Tibial nerve (tissue), 4 donors: Measurements from ENCODE around the gene LAIR1. TPM values are rescaled to one million over a fixed set of nuclear protein-coding genes. Genes with fewer than 3 reads are reported as not detected.
"Not testable (repeated sequence)": the region's sequence is repeated elsewhere in the genome, so short reads cannot be mapped to it uniquely, and the experiment has no call there.

ENCODE experiments used
- DNase-seq, 2 donors: peaks; one replicate each; pipeline ENCODE4 v3.0.0-alpha.2; 2019; ENCODE audit warnings: low spot score in 2 of 2
- H3K27ac ChIP-seq, 4 donors: fragments of 200-600 bp; sonication (generic) in 3 of 4; one replicate each; pipeline ENCODE4 v1.5.1; 2017 to 2019; ENCODE audit warnings: mild to moderate bottlenecking in 1 of 4
- H3K27me3 ChIP-seq, 2 donors: fragments of 200-600 bp; sonication (generic) in 1 of 2; one replicate each; pipeline versions ENCODE4 v1.5.1 to v1.6.0; 2017 to 2019
- H3K36me3 ChIP-seq, 3 donors: fragments of 200-600 bp; sonication (generic); one replicate each; pipeline ENCODE4 v1.5.1; 2018 to 2019
- H3K4me1 ChIP-seq, 4 donors: fragments of 200-600 bp; sonication (generic) in 3 of 4; one replicate each; pipeline ENCODE4 v1.5.1; 2017 to 2019
- H3K4me3 ChIP-seq, 4 donors: fragments of 200-600 bp; sonication (generic) in 3 of 4; one replicate each; pipeline ENCODE4 v1.5.1; 2017 to 2019; ENCODE audit warnings: mild to moderate bottlenecking in 1 of 4, moderate library complexity in 1 of 4
- H3K9me3 ChIP-seq, 4 donors: fragments of 200-600 bp; sonication (generic) in 3 of 4; one replicate each; pipeline ENCODE4 v1.5.1; 2017 to 2019
- EP300 ChIP-seq, 2 donors: sonication (generic); formaldehyde crosslinking; IDR thresholded peaks; one replicate each; pipeline ENCODE4 v1.6.1; 2017; ENCODE audit warnings: antibody characterized with exemption in 2 of 2, mild to moderate bottlenecking in 1 of 2
- POLR2A ChIP-seq, 2 donors: fragments of 450-650 bp; IDR thresholded peaks; one replicate each; pipeline ENCODE4 v1.6.1; 2017; ENCODE audit warnings: antibody characterized with exemption in 2 of 2, mild to moderate bottlenecking in 2 of 2, moderate library complexity in 2 of 2
- WGBS, 2 donors: methylation state at CpG; one replicate each; pipeline ENCODE4 v1.1.5; 2018; 5-methylcytosine and 5-hydroxymethylcytosine counted together
- total RNA-seq, 4 donors: library from RNA; depleted of rRNA; stranded (reverse); fragments of >200 nt; gene quantifications; one replicate each; pipeline ENCODE4 v1.1.0, GENCODE V29; 2016
- TF ChIP-seq, protein P1 (sequence below), 5 experiments: fragments of 200-600 bp in 3 of 5; fragments of 450-650 bp in 2 of 5; sonication (generic) in 3 of 5; IDR thresholded peaks; one replicate each; pipeline ENCODE4 v1.5.1; 2016 to 2019; ENCODE audit warnings: antibody characterized with exemption in 5 of 5, mild to moderate bottlenecking in 3 of 5, moderate library complexity in 2 of 5

LAIR1 gene
- total RNA-seq, 4 donors from 2014 or later: 15.5 to 59.1 (median 31.1) TPM

DNA sequence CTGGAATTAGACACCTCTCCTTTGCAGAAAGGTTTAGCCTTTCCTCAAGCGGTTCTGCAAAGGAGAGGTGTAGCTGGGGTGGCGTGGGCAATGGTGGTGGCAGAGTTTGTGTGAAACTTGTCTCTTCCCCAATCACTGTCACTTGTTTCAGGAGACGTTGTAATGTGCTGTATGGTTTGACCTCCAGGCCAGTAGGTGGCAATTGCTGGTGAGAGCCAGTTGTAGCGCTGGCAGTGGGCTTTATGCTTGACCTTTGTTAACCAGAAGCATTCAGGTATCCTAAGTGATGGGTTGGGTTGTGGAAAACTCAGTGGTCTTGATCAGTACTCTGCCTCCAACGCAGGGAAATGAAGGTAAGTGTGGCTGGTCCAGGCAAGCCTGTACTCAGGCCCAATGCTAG, 39.1 kb downstream of the LAIR1 start:
- Histone ChIP-seq H3K4me3 (no peak overlapping the region), H3K27ac (no peak overlapping the region), H3K36me3 (no peaks in the 10 kb centered on the region), H3K9me3 (peaks cover 0 to 4% (median 0%) of the 10 kb centered on the region in 4 donors), H3K27me3 (no peaks in the 10 kb centered on the region), H3K4me1 (no peaks in the 10 kb centered on the region)
- no peak for DNase-seq
- TF ChIP-seq EP300 (IDR thresholded peaks at IDR 0.05) (no peak), POLR2A (IDR thresholded peaks at IDR 0.05) (no peak)
- TF ChIP-seq, protein P1, sequence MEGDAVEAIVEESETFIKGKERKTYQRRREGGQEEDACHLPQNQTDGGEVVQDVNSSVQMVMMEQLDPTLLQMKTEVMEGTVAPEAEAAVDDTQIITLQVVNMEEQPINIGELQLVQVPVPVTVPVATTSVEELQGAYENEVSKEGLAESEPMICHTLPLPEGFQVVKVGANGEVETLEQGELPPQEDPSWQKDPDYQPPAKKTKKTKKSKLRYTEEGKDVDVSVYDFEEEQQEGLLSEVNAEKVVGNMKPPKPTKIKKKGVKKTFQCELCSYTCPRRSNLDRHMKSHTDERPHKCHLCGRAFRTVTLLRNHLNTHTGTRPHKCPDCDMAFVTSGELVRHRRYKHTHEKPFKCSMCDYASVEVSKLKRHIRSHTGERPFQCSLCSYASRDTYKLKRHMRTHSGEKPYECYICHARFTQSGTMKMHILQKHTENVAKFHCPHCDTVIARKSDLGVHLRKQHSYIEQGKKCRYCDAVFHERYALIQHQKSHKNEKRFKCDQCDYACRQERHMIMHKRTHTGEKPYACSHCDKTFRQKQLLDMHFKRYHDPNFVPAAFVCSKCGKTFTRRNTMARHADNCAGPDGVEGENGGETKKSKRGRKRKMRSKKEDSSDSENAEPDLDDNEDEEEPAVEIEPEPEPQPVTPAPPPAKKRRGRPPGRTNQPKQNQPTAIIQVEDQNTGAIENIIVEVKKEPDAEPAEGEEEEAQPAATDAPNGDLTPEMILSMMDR (IDR thresholded peaks at IDR 0.05): no peak
- WGBS, 2 donors: 71 to 73% methylated on average over 5 of the region's 5 CpGs

DNA sequence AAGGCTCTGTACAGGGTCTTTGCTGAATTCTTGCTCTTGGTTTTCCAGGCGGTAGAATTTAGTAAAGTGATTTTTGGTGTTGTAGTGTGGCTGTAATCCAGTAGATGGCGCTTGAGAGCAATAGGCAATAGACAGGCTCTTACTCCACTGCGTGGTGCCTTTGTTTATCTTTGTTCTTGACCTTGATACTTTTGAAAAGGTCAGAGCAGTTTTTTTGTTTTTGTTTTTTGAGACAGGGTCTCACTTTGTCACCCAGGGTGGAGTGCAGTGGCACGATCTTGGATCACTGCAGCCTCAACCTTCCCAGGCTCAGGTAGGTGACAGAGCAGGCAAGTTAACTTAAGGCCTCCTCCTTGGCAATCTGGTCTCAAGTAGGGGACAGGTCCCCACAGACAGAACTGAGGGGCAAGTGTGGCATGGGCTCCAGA, 39.5 kb downstream of the LAIR1 start:
- 3 to 9% methylated on average over 4 of the region's 4 CpGs for WGBS, 2 donors
- Histone ChIP-seq H3K27ac (no peak overlapping the region), H3K4me3 (no peak overlapping the region), H3K4me1 (no peaks in the 10 kb centered on the region), H3K27me3 (no peaks in the 10 kb centered on the region), H3K9me3 (peaks cover 0 to 4% (median 0%) of the 10 kb centered on the region in 4 donors), H3K36me3 (no peaks in the 10 kb centered on the region)
- TF ChIP-seq, protein P1 (IDR thresholded peaks at IDR 0.05): peak; percentile 62 to 78 (median 76)
- TF ChIP-seq POLR2A (IDR thresholded peaks at IDR 0.05): no peak
- DNase-seq: peak in 1 of 2 donors; percentile 59

DNA sequence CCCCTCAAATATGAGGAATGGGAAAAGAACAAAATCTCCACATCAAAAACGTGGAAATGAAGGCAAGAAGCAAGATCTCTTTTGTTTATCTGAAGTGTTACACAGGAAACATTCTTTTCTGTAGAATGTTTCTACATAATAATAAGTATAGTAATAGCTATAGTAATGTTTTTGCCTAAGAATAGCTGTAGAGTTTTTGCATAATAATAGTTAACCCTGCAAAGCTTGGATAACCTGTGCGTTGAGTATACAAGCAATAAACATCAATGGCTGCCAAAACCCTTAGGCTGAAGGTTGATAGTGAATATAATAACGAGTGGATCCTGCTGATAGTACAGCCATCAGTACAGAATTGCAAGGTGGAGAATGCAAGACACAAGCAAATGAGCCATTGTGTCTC, 40.7 kb downstream of the LAIR1 start:
- WGBS, 2 donors: 22 to 25% methylated on average over 3 of the region's 3 CpGs
- Histone ChIP-seq H3K27me3 (no peaks in the 10 kb centered on the region), H3K36me3 (no peaks in the 10 kb centered on the region), H3K9me3 (peaks cover 0 to 4% (median 0%) of the 10 kb centered on the region in 4 donors), H3K4me1 (no peaks in the 10 kb centered on the region), H3K27ac (no peak overlapping the region), H3K4me3 (no peak overlapping the region)
- no peak for TF ChIP-seq POLR2A (IDR thresholded peaks at IDR 0.05)
- TF ChIP-seq, protein P1 (IDR thresholded peaks at IDR 0.05): no peak
- TF ChIP-seq EP300 (IDR thresholded peaks at IDR 0.05): no peak
- DNase-seq: no peak

DNA sequence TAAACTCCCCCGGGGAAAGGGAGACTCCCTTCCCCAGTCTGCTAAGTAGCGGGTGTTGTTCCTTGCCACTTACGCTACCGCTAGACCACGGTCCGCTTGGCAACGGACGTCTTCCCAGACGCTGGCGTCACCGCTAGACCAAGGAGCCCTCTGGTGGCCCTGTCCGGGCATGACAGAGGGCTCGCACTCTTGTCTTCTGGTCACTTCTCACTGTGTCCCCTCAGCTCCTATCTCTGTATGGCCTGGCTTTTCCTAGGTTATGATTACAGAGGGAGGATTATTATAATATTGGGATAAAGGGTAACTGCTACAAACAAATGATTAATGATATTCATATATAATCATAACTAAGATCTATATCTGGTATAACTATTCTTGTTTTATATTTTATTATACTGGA, 41.8 kb downstream of the LAIR1 start:
- DNase-seq, H3K4me3 ChIP-seq, H3K4me1 ChIP-seq, H3K27ac ChIP-seq, H3K9me3 ChIP-seq, H3K27me3 ChIP-seq, H3K36me3 ChIP-seq: not testable (repeated sequence)
- WGBS, 2 donors: 18% methylated on average over 2 of the region's 13 CpGs; no CpG with 5 or more reads in 1 of the 2 donors

DNA sequence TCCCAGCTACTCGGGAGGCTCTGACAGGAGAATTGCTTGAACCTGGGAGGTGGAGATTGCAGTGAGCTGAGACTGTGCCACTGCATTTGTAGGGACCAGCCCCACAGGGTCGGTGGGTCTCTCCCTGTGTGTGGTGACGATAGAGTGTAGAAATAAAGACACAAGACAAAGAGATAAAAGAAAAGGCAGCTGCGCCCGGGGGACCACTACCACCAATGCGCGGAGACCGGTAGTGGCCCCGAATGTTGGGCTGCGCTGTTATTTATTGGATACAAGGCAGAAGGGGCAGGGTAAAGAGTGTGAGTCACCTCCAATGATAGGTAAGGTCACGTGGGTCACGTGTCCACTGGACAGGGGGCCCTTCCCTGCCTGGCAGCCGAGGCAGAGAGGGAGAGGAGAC, 42.4 kb downstream of the LAIR1 start:
- 94 to 95% methylated on average over 11 of the region's 13 CpGs for WGBS, 2 donors
- DNase-seq, H3K9me3 ChIP-seq, H3K4me1 ChIP-seq, H3K27ac ChIP-seq, H3K36me3 ChIP-seq, H3K27me3 ChIP-seq, H3K4me3 ChIP-seq: not testable (repeated sequence)

DNA sequence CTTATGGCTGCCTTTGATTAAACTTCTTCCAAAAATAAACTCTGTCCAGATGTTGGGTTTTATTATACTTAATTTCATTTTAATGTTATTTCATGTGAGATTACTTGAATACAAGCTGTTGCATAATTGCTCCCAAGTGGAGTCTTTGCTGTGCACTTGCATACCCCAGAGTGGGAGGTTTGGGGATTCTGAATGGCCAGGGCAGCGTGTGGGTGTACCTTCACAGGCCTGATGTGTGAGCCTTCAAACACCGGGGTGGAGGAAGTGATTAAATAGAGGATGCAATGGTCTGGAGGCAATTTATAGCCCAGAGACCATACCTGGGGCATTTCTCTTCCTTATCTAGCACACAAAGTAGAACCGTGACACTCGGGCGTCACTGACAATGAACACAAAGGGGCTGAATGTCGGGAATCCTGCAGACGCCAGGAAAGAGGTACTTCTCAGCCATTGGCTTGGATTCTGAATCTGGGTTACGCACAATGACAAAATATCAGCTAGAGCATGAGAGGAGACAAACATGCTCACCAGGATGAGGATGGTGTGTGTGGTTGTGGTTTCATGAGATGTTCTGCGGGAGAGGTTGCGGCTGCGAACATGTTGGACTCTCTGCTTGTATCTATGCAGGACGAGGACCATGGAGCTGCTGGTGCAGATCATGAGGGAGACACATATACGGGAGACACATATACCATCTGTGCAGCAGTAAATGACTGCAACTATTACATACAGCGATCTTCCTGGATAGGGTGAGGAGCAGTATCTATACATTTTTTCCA, 44.6 kb downstream of the LAIR1 start:
- H3K27ac ChIP-seq: no peak overlapping the region
- H3K27me3 ChIP-seq: peaks cover 0 to 9% of the 10 kb centered on the region in 2 donors
- DNase-seq: no peak
- no peak for TF ChIP-seq POLR2A (IDR thresholded peaks at IDR 0.05)
- TF ChIP-seq, protein P1 (IDR thresholded peaks at IDR 0.05): no peak
- TF ChIP-seq EP300 (IDR thresholded peaks at IDR 0.05): no peak
- no peaks in the 10 kb centered on the region for H3K36me3 ChIP-seq
- WGBS, 2 donors: 73 to 77% methylated on average over 14 of the region's 14 CpGs
- H3K4me3 ChIP-seq: no peak overlapping the region
- H3K9me3 ChIP-seq: peaks cover 0 to 4% (median 0%) of the 10 kb centered on the region in 4 donors
- no peaks in the 10 kb centered on the region for H3K4me1 ChIP-seq
